Measurements from ENCODE around the gene MT3. TPM values are rescaled to one million over a fixed set of nuclear protein-coding genes. Genes with fewer than 3 reads are reported as not detected.

The MT3 gene
- total RNA-seq, 3 donors from 2014 or later (not counting 1 experiment from before 2014, with no cell fraction given), result not detected

DNA sequence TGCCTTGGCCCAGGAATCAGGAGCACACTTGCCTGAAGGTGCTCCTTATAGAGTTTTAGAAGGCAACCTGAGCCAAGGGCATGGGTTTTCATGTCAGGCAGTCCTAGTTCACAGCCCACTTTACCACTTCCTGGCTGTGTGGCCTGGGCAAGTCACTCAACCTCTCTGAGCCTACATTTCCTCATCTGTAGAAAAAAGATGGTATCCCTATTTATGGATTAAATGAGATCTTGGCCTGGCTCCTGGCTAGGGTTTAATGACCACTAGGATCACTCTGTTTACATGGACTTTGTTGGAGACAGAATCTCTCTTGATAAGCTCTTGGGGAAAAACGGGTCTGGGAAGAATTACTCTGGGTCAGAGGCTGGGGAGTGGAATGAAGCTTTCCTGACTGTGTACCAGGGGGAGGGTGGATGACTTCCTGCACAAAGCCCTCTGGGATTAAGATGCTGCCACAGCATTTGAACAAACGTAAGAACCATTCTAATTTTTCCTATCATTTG is 21.3 kb downstream of the MT3 start:
- H3K4me3 Mint-ChIP-seq, result peak overlapping the region; percentile 95
- Histone ChIP-seq H3K36me3 (ENCODE audit: control insufficient read depth, insufficient read depth, low read length) (no peaks in the 10 kb centered on the region), H3K27ac (ENCODE audit: low read length) (peak overlapping the region; percentile 87), H3K27me3 (ENCODE audit: control insufficient read depth, insufficient read depth, low read length) (no peaks in the 10 kb centered on the region), H3K9me3 (ENCODE audit: control insufficient read depth, insufficient read depth, low read length) (no peaks in the 10 kb centered on the region), H3K4me1 (ENCODE audit: control insufficient read depth, insufficient read depth, low read length) (peaks cover 47% of the 10 kb centered on the region), H3K4me3 (ENCODE audit: low read length) (no peak overlapping the region)
- TF ChIP-seq, protein P1, sequence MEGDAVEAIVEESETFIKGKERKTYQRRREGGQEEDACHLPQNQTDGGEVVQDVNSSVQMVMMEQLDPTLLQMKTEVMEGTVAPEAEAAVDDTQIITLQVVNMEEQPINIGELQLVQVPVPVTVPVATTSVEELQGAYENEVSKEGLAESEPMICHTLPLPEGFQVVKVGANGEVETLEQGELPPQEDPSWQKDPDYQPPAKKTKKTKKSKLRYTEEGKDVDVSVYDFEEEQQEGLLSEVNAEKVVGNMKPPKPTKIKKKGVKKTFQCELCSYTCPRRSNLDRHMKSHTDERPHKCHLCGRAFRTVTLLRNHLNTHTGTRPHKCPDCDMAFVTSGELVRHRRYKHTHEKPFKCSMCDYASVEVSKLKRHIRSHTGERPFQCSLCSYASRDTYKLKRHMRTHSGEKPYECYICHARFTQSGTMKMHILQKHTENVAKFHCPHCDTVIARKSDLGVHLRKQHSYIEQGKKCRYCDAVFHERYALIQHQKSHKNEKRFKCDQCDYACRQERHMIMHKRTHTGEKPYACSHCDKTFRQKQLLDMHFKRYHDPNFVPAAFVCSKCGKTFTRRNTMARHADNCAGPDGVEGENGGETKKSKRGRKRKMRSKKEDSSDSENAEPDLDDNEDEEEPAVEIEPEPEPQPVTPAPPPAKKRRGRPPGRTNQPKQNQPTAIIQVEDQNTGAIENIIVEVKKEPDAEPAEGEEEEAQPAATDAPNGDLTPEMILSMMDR (IDR thresholded peaks at IDR 0.05), result no peak
- WGBS (ENCODE audit: insufficient coverage), result 65% methylated on average over 2 of the region's 2 CpGs
- DNase-seq (no peak), ATAC-seq (peak in 1 of 3 donors; percentile 25)
- no peaks in the 10 kb centered on the region for H3K36me3 Mint-ChIP-seq
- H3K4me1 Mint-ChIP-seq, result peaks cover 50 to 51% of the 10 kb centered on the region in 2 donors
- H3K27ac Mint-ChIP-seq, result peak overlapping the region; percentile 89 to 96
- intact Hi-C loops (cut with micrococcal nuclease), result no loop called here
- no peaks in the 10 kb centered on the region for H3K9me3 Mint-ChIP-seq
- peaks cover 0 to 4% of the 10 kb centered on the region in 2 donors for H3K27me3 Mint-ChIP-seq (ENCODE audit: low read depth in 2 of 2)

DNA sequence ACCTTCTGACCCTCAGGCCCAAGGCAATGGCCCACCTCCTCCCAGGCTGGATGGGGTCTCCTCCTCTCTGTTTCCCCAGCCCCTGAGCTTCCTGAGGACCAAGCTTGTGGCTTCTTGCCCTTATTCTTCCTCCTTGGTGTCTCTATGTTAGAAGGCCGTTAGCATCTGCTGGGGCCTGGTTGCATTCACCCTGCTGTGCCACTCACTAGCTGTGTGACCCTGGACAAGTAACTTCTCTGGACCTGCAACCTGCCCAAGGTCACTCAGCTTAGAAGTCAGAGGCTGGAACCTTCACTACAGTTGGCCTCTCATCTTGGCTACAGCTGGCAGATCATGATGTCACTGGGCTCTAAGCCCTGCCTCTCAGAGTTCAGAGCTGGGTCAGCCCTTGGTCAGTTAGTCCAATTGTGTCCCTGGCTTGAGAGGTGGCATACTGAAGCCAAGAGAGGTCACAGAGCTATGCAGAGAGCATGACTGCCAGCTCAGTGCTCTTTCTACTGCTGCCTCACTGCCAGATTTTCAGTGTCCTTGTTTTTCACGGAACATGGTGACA is 22.0 kb downstream of the MT3 start:
- ATAC-seq (no peak), DNase-seq (no peak)
- Mint-ChIP-seq H3K4me1 (peaks cover 48 to 51% of the 10 kb centered on the region in 2 donors), H3K36me3 (no peaks in the 10 kb centered on the region), H3K9me3 (no peaks in the 10 kb centered on the region), H3K4me3 (peak overlapping the region; percentile 95), H3K27ac (peak overlapping the region; percentile 89 to 96), H3K27me3 (ENCODE audit: low read depth in 2 of 2) (peaks cover 0 to 5% of the 10 kb centered on the region in 2 donors)
- Histone ChIP-seq H3K27ac (ENCODE audit: low read length) (peak overlapping the region; percentile 87), H3K4me3 (ENCODE audit: low read length) (no peak overlapping the region), H3K4me1 (ENCODE audit: control insufficient read depth, insufficient read depth, low read length) (peaks cover 47% of the 10 kb centered on the region), H3K27me3 (ENCODE audit: control insufficient read depth, insufficient read depth, low read length) (no peaks in the 10 kb centered on the region), H3K9me3 (ENCODE audit: control insufficient read depth, insufficient read depth, low read length) (no peaks in the 10 kb centered on the region), H3K36me3 (ENCODE audit: control insufficient read depth, insufficient read depth, low read length) (no peaks in the 10 kb centered on the region)
- intact Hi-C loops (cut with micrococcal nuclease), result no loop called here
- 90% methylated on average over 2 of the region's 2 CpGs for WGBS (ENCODE audit: insufficient coverage)
- TF ChIP-seq, protein P1 (IDR thresholded peaks at IDR 0.05), result no peak

DNA sequence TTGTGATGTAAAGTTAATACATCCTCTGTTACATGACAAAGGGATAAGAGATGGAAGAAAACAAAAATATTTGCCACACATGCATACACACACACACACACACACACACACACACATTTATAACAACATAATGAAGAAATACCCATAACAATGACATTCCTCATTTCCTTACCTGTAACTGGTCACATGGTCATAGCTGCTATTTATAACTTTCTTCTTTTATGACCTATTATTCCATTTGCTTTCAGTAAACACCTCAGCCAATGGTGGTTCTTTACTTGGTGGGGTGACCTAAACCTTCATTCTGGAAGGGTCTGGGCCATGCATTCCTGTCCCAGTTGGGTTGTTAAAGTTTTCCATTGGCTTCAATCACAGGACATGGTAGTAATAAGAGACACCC is 24.4 kb downstream of the MT3 start:
- intact Hi-C loops (cut with micrococcal nuclease), result no loop called here
- TF ChIP-seq, protein P1 (IDR thresholded peaks at IDR 0.05), result no peak
- Histone ChIP-seq H3K27ac (ENCODE audit: low read length) (no peak overlapping the region), H3K9me3 (ENCODE audit: control insufficient read depth, insufficient read depth, low read length) (no peaks in the 10 kb centered on the region), H3K4me1 (ENCODE audit: control insufficient read depth, insufficient read depth, low read length) (peaks cover 38% of the 10 kb centered on the region), H3K4me3 (ENCODE audit: low read length) (no peak overlapping the region), H3K27me3 (ENCODE audit: control insufficient read depth, insufficient read depth, low read length) (peaks cover 9% of the 10 kb centered on the region), H3K36me3 (ENCODE audit: control insufficient read depth, insufficient read depth, low read length) (no peaks in the 10 kb centered on the region)
- H3K36me3 Mint-ChIP-seq, result no peaks in the 10 kb centered on the region
- H3K4me1 Mint-ChIP-seq, result peaks cover 28 to 38% of the 10 kb centered on the region in 2 donors
- ATAC-seq, result no peak
- H3K27ac Mint-ChIP-seq, result no peak overlapping the region
- no peak for DNase-seq
- H3K4me3 Mint-ChIP-seq, result no peak overlapping the region
- peaks cover 8 to 18% of the 10 kb centered on the region in 2 donors for H3K27me3 Mint-ChIP-seq (ENCODE audit: low read depth in 2 of 2)
- H3K9me3 Mint-ChIP-seq, result no peaks in the 10 kb centered on the region

DNA sequence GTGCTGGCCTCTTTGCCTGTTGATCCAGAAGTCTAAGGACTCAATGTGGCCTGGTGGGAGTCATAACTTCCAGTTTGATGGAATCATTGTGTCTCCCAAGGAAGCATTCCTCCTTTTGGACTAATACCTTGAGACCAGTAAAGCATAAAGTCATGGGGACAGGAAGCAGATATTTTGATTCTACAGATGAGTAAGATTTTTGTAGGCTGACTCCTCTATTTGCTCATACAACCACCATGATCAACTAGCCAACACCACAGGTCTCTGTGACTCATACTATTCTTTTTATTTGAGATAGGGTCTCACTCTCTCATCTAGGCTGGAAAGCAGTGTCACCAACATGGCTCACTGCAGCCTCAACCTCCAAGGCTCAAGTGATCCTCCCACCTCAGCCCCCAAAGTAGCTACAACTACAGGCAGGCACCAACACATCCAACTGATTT is 25.2 kb downstream of the MT3 start:
- no peaks in the 10 kb centered on the region for H3K9me3 Mint-ChIP-seq
- ATAC-seq (no peak), DNase-seq (no peak)
- H3K4me1 Mint-ChIP-seq, result peaks cover 20 to 29% of the 10 kb centered on the region in 2 donors
- no peaks in the 10 kb centered on the region for H3K36me3 Mint-ChIP-seq
- no peak overlapping the region for H3K27ac Mint-ChIP-seq
- H3K4me3 Mint-ChIP-seq, result no peak overlapping the region
- H3K36me3 ChIP-seq (ENCODE audit: control insufficient read depth, insufficient read depth, low read length), result no peaks in the 10 kb centered on the region
- H3K27me3 Mint-ChIP-seq (ENCODE audit: low read depth in 2 of 2), result peaks cover 17 to 24% of the 10 kb centered on the region in 2 donors
- no peak overlapping the region for H3K27ac ChIP-seq (ENCODE audit: low read length)
- intact Hi-C loops (cut with micrococcal nuclease), result no loop called here
- H3K4me1 ChIP-seq (ENCODE audit: control insufficient read depth, insufficient read depth, low read length), result peaks cover 30% of the 10 kb centered on the region
- no peaks in the 10 kb centered on the region for H3K9me3 ChIP-seq (ENCODE audit: control insufficient read depth, insufficient read depth, low read length)
- peaks cover 10% of the 10 kb centered on the region for H3K27me3 ChIP-seq (ENCODE audit: control insufficient read depth, insufficient read depth, low read length)
- no peak overlapping the region for H3K4me3 ChIP-seq (ENCODE audit: low read length)
- TF ChIP-seq, protein P1 (IDR thresholded peaks at IDR 0.05), result no peak
